Measurements from ENCODE around the gene TMPRSS3.

GRCh38 chr21:42331660-42332059, 64.2 kb downstream of the TMPRSS3 start:
- no peak for TF ChIP-seq CTCF (IDR thresholded peaks at IDR 0.05)
- no peak for TF ChIP-seq POLR2A (IDR thresholded peaks at IDR 0.05)
- no peak for TF ChIP-seq POLR2AphosphoS5 (IDR thresholded peaks at IDR 0.05)
